Measurements from ENCODE around the gene C1orf174. TPM values are rescaled to one million over a fixed set of nuclear protein-coding genes. Genes with fewer than 3 reads are reported as not detected.
A peak's percentile ranks its signal among the peaks of the same experiment; 100 is the strongest.
"Not testable (repeated sequence)": the region's sequence is repeated elsewhere in the genome, so short reads cannot be mapped to it uniquely, and the experiment has no call there.

Gene C1orf174
- polyA plus RNA-seq, 1 donor from 2014 or later, result 29.4 TPM

DNA sequence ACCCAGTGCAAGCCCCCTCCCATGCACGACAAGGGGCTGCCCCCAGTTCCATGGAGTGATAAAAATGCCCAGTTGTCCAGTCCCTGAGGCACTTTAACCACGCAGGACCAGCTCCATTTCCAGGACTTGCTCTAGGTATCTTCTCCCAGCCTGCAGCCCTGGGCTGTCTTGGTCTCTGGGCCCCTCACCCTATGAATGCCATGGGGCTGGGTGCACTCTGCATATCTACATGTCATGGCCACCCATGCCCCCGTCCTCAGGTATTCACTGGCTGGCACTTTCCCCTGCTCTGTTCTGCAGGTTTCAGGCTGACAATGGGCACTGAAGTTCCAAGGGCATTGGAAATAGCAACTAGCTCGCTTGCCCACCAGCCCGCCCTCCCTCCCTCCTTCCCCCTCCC, 19.6 kb upstream of the C1orf174 start:
- Mint-ChIP-seq H3K4me3 (no peak overlapping the region), H3K27ac (no peak overlapping the region), H3K36me3 (peaks cover 2% of the 10 kb centered on the region), H3K4me1 (peaks cover 0 to 6% (median 4%) of the 10 kb centered on the region in 3 donors), H3K9me3 (peaks cover 0 to 2% (median 0%) of the 10 kb centered on the region in 3 donors), H3K27me3 (peaks cover 6% of the 10 kb centered on the region)

DNA sequence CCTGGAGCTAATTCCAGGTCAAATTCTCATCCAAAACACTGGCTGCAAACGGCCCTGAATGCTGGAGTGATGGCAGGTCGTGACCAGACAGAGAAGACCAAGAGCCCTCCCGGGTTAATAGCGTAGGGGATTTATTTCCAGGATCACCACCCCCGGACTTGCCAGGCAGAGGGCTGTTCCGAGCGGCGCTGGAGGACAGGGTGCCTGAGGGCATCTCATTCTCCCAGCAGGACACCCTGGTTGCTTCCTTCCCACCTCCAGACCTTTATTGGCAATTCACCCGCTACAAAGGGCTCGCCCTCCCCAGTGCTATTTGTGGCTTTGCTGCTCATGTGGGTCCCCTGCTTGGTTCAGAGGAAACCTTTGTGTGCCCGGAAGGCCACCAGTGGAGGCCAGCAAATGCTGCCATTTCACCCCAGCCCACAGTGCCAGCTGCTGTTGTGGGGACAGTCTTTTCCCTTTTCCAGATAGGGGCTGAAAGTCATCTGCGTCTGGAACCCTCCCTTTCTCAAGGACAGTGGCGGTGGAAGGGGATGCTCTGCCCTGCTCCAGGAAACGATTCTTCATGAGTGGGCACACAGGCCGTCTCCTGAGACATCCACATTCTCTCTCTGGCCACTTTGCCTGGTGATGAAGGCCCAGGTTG, 19.0 kb upstream of the C1orf174 start:
- H3K9me3 Mint-ChIP-seq, result peaks cover 0 to 2% (median 0%) of the 10 kb centered on the region in 3 donors
- H3K36me3 Mint-ChIP-seq, result peaks cover 2% of the 10 kb centered on the region
- H3K27ac Mint-ChIP-seq, result no peak overlapping the region
- H3K27me3 Mint-ChIP-seq, result peaks cover 6% of the 10 kb centered on the region
- H3K4me3 Mint-ChIP-seq, result no peak overlapping the region
- peaks cover 0 to 6% (median 4%) of the 10 kb centered on the region in 3 donors for H3K4me1 Mint-ChIP-seq

DNA sequence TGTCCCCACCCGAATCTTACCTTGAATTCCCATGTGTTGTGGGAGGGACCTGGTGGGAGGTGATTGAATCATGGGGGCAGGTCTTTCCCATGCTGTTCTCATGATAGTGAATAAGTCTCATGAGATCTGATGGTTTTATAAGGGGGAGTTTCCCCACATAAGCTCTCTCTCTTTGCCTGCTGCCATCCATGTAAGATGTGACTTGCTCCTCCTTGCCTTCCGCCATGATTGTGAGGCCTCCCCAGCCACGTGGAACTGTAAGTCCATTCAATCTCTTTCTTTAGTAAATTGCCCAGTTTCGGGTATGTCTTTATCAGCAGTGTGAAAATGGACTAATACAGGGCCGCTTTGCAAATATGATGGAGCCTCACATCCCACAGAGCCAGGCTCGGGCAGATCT, 18.3 kb upstream of the C1orf174 start:
- not testable (repeated sequence) for H3K27me3 Mint-ChIP-seq, H3K36me3 Mint-ChIP-seq, H3K4me1 Mint-ChIP-seq, H3K4me3 Mint-ChIP-seq, H3K9me3 Mint-ChIP-seq, H3K27ac Mint-ChIP-seq

DNA sequence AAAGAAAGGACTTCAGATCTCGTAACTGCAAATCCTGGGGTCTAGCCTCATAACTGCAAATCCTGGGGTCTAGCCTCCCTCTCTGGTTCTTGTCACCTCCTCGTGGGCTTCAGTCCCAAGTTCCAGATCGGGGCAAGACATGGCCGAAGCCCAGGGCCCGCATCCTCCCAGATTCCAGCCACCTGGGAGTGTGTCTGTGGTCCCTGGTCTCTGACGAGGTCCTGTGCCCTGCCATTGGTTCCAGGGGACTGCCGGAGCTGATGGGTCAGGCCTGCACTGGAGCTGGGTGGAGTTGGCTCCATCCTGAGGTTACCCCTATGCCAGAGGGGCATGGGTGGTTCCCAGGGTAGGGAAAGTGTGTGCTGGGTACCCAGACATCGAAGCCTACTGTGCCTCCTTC, 17.7 kb upstream of the C1orf174 start:
- no peak overlapping the region for H3K4me3 Mint-ChIP-seq
- H3K4me1 Mint-ChIP-seq, result peaks cover 0 to 6% (median 4%) of the 10 kb centered on the region in 3 donors
- peaks cover 0 to 2% (median 0%) of the 10 kb centered on the region in 3 donors for H3K9me3 Mint-ChIP-seq
- H3K27ac Mint-ChIP-seq, result no peak overlapping the region
- H3K36me3 Mint-ChIP-seq, result peaks cover 2% of the 10 kb centered on the region
- H3K27me3 Mint-ChIP-seq, result peaks cover 2% of the 10 kb centered on the region

DNA sequence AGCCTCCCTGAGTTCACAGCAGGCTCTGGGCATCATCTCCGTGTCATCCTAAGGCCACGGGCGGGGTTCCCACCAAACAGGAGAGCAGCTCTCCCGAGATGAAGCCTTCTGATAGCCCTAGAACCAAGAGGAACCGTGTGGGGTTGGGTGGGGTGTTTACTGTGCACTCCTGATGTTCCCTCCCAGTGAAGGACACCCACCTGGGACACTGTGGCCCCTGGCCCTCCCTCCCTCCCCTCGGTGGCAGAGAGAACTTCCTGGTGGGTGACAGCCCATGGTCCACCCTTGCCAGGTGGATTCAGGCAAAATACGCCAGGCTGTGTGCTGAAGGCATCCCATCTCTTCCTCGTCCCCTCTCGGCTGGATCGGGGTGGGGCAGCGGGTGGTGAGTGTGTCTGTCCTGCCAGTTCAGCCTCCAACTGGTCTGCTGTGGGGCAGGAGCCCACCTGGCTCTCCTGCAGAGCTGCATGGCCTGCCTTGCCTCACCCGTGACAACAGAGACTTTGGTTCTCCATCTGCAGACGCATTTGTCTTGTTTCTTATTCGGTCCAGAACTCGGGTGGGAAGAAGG, 15.6 kb upstream of the C1orf174 start:
- H3K27me3 Mint-ChIP-seq, result peaks cover 4% of the 10 kb centered on the region
- H3K4me3 Mint-ChIP-seq, result no peak overlapping the region
- H3K9me3 Mint-ChIP-seq, result peaks cover 0 to 2% (median 0%) of the 10 kb centered on the region in 3 donors
- H3K36me3 Mint-ChIP-seq, result peaks cover 2% of the 10 kb centered on the region
- peaks cover 0 to 4% (median 0%) of the 10 kb centered on the region in 3 donors for H3K4me1 Mint-ChIP-seq
- H3K27ac Mint-ChIP-seq, result peak overlapping the region in 1 of 3 donors; percentile 39

DNA sequence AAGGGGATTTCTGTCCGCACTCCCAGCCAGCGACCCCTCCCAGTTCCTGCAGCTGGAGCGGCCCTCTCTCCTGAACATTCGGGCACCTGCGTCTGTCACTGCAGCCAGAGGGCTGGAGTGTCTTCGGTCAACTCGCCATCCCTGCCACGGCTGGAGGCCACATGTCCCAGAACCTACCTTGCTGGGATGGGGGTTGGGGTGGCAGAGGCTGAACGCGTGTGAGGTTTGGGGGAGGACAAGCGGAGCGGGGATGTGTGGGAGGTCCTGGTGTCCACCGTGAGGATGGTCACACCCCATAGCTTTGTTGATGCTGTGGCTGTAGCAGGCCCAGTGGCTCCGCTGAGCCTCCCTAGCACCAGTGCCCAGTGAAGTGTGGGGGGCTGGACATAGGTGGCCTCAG, 14.8 kb upstream of the C1orf174 start:
- Mint-ChIP-seq H3K9me3 (peaks cover 0 to 2% (median 0%) of the 10 kb centered on the region in 3 donors), H3K27me3 (peaks cover 7% of the 10 kb centered on the region), H3K27ac (no peak overlapping the region), H3K4me1 (peaks cover under 1 to 5% (median 2%) of the 10 kb centered on the region in 3 donors), H3K4me3 (no peak overlapping the region), H3K36me3 (peaks cover 2% of the 10 kb centered on the region)

DNA sequence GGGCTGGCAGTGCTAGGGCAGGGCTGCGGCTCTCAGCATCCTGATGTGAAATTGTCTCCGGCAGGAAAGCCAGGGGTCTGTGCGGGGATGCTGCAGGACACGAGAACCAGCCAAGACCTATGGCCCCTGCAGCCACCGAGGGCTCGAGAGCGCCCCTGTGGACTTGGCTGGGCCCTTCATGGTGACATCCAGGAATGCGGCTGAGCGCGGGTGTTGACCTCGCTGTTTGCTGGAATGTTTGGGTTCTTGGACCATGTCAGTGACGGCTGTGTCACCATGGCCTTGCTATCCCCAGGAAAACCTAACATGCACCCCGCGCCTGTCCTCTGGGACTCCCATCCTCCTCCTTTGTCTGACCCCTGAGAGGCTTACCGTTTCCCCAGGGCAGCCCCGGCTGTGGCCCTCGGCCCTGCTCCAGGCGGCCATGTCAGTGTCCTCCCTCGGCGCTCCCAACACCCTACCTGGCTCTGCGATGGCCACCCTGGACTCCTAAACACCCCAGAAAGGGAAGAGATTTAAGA, 14.3 kb upstream of the C1orf174 start:
- Mint-ChIP-seq H3K27ac (no peak overlapping the region), H3K27me3 (peaks cover 11% of the 10 kb centered on the region), H3K4me3 (no peak overlapping the region), H3K4me1 (peaks cover 5 to 9% (median 5%) of the 10 kb centered on the region in 3 donors), H3K36me3 (peaks cover 2% of the 10 kb centered on the region), H3K9me3 (peaks cover 0 to 2% (median 0%) of the 10 kb centered on the region in 3 donors)

DNA sequence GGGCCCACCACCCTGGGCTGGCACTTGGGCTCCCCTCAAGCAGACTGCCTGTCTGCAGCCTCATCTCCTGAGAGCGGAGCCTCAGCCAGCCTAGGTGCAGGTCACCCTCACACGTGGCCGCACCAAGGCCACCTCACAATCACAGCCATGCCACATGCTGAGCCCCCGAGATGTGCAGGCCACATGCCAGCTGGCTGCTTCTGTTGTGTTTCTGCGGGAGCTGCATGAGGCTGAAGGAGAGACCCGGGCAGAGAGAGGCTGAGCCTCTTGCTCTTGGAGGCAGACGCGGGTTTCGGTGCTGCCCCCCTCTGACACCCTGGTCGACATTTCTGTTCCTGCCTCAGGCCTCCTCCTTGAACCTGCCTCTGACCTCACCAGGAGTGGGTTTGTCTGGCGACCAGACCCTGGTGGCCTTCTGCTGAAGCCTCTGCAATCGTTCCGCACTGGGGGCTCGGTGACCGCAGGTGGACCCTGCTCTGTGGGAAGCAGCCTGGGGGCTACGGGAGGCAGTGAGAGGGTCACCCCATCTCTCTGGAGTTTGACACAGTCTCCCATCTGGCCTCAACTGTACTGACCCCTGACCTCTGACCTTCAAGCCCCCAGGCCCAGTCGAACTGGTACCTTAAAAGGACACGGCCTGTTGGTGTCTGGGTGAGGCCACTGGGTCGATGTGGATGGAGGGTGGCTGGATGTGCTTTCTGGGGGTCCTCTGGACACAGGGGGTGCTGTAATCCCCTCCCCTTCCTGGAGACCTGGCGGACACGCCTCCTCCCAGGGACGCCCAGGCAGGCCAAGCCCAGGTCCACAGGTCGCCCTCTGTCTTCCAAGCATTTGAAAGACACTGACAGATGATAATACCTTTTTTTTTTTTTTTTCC, 13.0 kb upstream of the C1orf174 start:
- Mint-ChIP-seq H3K9me3 (no peaks in the 10 kb centered on the region), H3K36me3 (no peaks in the 10 kb centered on the region), H3K4me1 (peaks cover 5 to 9% (median 5%) of the 10 kb centered on the region in 3 donors), H3K4me3 (peak overlapping the region in 1 of 4 donors; percentile 47), H3K27ac (no peak overlapping the region), H3K27me3 (peaks cover 14% of the 10 kb centered on the region)

DNA sequence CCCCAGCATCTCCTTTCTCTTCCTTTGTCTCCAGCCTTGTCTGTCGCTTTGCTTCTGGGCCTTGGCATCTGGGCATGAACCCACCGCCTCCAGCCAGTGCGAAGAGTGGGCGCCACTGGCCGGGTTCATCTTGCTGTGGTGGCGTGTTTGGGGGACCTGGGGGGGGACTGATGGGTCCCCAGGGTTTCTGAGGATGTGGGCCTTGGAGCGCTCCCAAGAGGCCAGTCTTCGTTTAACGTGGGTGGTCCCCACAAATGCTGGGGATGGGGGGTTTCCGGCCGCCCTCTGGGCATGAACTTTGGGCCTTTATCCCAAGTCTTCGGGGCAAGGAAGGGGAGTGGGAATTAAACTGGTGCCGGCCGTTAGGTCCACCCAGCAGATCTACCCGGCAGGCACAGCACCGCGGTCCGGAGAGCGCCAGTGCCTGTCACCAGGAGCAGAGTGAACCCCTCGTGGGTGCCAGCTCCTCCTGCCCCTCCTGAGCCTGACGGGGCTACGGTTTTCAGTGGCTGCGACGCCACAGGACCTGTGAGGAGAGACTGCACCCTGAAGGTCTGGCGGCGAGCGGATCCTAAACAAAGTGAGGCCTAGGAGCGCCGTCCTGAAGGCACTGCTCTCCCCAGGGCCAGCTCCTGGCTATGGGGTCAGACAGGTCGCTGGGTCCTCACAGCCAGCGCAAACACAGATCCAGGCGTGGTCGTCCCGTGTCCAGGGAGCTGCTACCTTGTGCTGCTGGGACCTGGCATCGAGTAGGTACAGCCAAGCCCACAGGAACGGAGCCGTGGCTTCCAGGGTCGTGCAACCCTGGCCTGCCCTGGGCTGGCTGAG, 12.1 kb upstream of the C1orf174 start:
- Mint-ChIP-seq H3K27me3 (peaks cover 17% of the 10 kb centered on the region), H3K36me3 (no peaks in the 10 kb centered on the region), H3K9me3 (no peaks in the 10 kb centered on the region), H3K4me3 (no peak overlapping the region), H3K27ac (no peak overlapping the region), H3K4me1 (peaks cover 5 to 9% (median 5%) of the 10 kb centered on the region in 3 donors)

DNA sequence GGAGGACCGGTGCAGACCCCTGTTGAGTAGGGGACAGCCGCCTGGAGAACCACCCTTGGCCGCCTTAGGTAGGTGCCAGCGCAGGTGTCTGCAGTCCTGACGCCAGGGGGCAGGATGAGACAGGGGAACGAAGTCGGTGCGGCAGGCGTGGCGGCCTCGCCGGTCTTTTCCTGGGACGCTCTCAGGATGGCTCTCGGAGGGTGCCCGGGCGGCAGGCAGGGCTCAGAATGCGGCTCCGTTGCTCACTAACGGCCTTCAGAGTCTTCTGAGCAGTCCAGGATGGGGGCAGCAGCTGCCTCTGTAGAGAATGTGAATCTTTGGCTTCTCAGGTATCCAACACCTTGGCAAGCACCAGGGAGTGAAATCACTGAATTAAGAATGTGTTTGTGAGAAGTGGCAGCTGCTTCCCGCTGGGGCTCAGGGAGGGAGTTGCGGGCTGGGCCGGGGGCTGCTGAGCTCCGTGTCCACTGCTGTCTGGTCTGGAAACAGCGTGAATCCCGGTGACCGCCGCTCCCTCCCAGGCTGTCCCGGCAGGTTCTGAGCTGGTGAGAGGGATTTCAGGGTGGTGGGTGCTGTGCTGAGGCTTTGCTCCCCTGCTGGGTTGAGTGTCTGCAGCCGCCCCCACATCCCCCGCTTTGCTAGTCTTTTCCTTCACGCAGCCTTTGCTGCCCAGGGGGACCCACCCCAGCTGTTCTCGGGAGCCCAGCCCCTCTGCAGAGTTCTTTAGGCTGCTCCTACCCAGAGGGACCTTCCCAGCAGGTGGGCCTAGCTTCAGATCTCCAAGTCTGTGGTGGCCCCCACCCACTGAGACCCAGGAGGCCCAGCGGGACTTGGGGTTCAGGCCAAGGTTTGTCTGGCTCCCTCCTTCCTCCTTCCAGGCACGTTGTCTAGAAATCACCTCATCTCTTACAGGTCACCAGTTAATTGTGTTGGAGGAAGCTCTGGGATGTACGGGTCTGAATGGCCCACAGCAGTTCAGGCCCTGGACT, 11.1 kb upstream of the C1orf174 start:
- no peaks in the 10 kb centered on the region for H3K36me3 Mint-ChIP-seq
- H3K9me3 Mint-ChIP-seq, result no peaks in the 10 kb centered on the region

DNA sequence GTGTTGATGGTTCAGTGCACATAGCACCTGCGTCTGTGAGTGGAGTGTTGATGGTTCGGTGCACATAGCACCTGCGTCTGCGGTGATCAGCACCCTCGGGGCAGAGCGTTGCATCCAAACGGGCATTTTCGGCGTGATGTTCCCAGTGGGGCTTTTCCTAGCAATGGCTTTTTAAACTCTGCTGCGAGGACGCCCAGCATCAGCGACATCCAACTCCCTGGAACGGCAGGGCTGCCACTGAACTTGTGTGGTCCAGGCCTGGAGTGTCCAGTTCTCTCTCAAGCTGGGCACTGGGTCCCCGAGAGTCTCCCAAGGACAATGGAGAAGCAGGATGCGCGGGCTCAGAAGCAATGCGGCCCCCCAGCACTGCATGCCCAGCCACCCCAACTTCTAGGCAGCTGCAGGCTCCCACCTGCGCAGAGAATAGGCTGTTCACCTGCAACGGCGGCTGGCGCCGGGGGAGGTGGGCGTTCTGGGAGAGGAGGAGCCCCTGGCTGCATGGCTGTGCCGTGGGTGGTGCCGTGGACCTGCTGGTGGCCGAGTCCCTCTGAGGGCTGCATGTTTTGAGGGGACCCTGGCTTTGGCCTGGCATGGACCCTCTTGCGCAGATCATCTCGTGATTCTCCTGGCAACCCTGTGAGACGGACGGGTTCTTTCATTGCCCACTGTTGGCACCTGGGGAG, 10.1 kb upstream of the C1orf174 start:
- H3K27ac Mint-ChIP-seq, result no peak overlapping the region
- no peaks in the 10 kb centered on the region for H3K36me3 Mint-ChIP-seq
- peaks cover 19% of the 10 kb centered on the region for H3K27me3 Mint-ChIP-seq
- peaks cover 5 to 9% (median 5%) of the 10 kb centered on the region in 3 donors for H3K4me1 Mint-ChIP-seq
- H3K4me3 Mint-ChIP-seq, result peak overlapping the region in 3 of 4 donors; percentile 41 to 83 (median 78)
- no peaks in the 10 kb centered on the region for H3K9me3 Mint-ChIP-seq

More for the DNA sequence above, 11.1 kb upstream of the C1orf174 start:
- H3K4me1 Mint-ChIP-seq, result peaks cover 5 to 9% (median 5%) of the 10 kb centered on the region in 3 donors
- H3K27me3 Mint-ChIP-seq, result peaks cover 17% of the 10 kb centered on the region
- no peak overlapping the region for H3K27ac Mint-ChIP-seq
- H3K4me3 Mint-ChIP-seq, result peak overlapping the region in 1 of 4 donors; percentile 63

DNA sequence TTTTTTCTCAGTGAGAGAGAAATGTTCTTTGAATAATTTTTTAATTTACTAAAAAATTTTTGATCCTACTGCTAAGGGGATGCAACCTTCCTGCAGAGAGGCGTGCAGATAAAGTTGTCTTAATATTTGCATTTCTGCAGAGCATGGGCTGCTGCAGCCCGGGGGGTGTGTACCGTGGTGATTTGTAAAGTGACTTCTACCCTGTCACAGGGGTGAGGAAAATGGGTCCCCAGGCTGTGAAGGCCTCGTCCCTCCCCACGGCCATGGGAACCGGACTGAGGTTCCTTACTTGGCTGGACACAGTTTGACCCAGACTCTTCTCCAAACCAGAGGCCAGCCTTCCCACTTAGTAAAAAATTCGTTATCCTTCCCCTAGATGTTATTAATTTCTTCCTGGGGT, 9.5 kb upstream of the C1orf174 start:
- H3K36me3 Mint-ChIP-seq, result no peaks in the 10 kb centered on the region
- peaks cover 19% of the 10 kb centered on the region for H3K27me3 Mint-ChIP-seq
- H3K4me1 Mint-ChIP-seq, result peaks cover 5 to 9% (median 5%) of the 10 kb centered on the region in 3 donors
- H3K4me3 Mint-ChIP-seq, result peak overlapping the region in 3 of 4 donors; percentile 41 to 83 (median 78)
- H3K27ac Mint-ChIP-seq, result no peak overlapping the region
- H3K9me3 Mint-ChIP-seq, result no peaks in the 10 kb centered on the region

Measured in IgD-negative memory B cell (primary cell).